Measurements from ENCODE around the gene NR2F2. TPM values are rescaled to one million over a fixed set of nuclear protein-coding genes. Genes with fewer than 3 reads are reported as not detected.

Gene NR2F2
- polyA plus RNA-seq, 1 of the 3 experiments (the other 2 are of a cell fraction), result 3.9 TPM

GRCh38 chr15:96338074-96338765, 7.7 kb downstream of the NR2F2 start:
- Histone ChIP-seq H3F3A (replicated peaks; ENCODE audit: insufficient read depth) (peaks cover 4% of the 10 kb centered on the region), H3K9me2 (no peaks in the 10 kb centered on the region), H3K9ac (no peak overlapping the region), H2AFZ (ENCODE audit: low read depth) (no peak overlapping the region), H3K4me2 (peak overlapping the region; percentile 64; the same call in 1 of the 2 replicates), H3K9me3 (no peaks in the 10 kb centered on the region), H3K4me3 (ENCODE audit: low read depth in 2 of 2, low read length in 1 of 2) (no peak overlapping the region), H3K4me1 (ENCODE audit: control insufficient read depth in 1 of 2, insufficient read depth in 2 of 2, low read depth in 1 of 2, low read length in 1 of 2) (peaks cover 0 to 7% of the 10 kb centered on the region in 2 experiments; a peak in 2 of 4 replicates), H3K27ac (ENCODE audit: low read depth in 2 of 2, low read length in 1 of 2) (no peak overlapping the region), H3K79me2 (ENCODE audit: insufficient read depth) (peaks cover 21% of the 10 kb centered on the region), H4K20me1 (ENCODE audit: insufficient read depth) (no peaks in the 10 kb centered on the region), H3K36me3 (replicated peaks in 1 of 2; ENCODE audit: control insufficient read depth in 1 of 2, insufficient read depth in 2 of 2, low read length in 1 of 2) (no peaks in the 10 kb centered on the region), H3K27me3 (ENCODE audit: insufficient read depth) (no peaks in the 10 kb centered on the region)
- POLR2A ChIA-PET, result no interaction called here
- no peak for TF ChIP-seq CHD2 (IDR thresholded peaks at IDR 0.05; ENCODE audit: low read length, partially characterized antibody)
- TF ChIP-seq FOXM1 (IDR thresholded peaks at IDR 0.05; ENCODE audit: low read depth), result no peak
- TF ChIP-seq EP300 (IDR thresholded peaks at IDR 0.05; ENCODE audit: borderline replicate concordance in 1 of 2, low read depth in 1 of 2, low read length in 1 of 2), result no peak
- no peak for TF ChIP-seq FOXJ3 (CRISPR knock-in tag; IDR thresholded peaks at IDR 0.05)
- TF ChIP-seq MAX (IDR thresholded peaks at IDR 0.05; ENCODE audit: low read depth), result no peak
- no peak for TF ChIP-seq PBX3 (IDR thresholded peaks at IDR 0.05)
- TF ChIP-seq MEF2A (IDR thresholded peaks at IDR 0.05; ENCODE audit: borderline replicate concordance, low read depth), result no peak
- no peak for TF ChIP-seq SIN3A (IDR thresholded peaks at IDR 0.05; ENCODE audit: borderline replicate concordance, low read depth, low read length)
- TF ChIP-seq GABPA (IDR thresholded peaks at IDR 0.05; ENCODE audit: low read depth), result no peak
- no peak for TF ChIP-seq USF2 (IDR thresholded peaks at IDR 0.05; ENCODE audit: borderline replicate concordance, low read depth, low read length)
- TF ChIP-seq RFX5 (IDR thresholded peaks at IDR 0.05; ENCODE audit: low read length), result no peak
- CTCF ChIA-PET, result no interaction called here
- WGBS (ENCODE audit: low lambda C conversion rate), result 33% methylated on average over 5 of the region's 5 CpGs
- DNase-seq, result no peak

GRCh38 chr15:96338766-96339618, 8.5 kb downstream of the NR2F2 start:
- H3K4me3 ChIP-seq (ENCODE audit: low read depth in 2 of 2, low read length in 1 of 2), result peak overlapping the region in 1 of 2 experiments; percentile 73; a peak in 1 of 4 replicates
- H3K79me2 ChIP-seq (ENCODE audit: insufficient read depth), result peaks cover 21% of the 10 kb centered on the region
- H3K27me3 ChIP-seq (ENCODE audit: insufficient read depth), result no peaks in the 10 kb centered on the region
- H3K36me3 ChIP-seq (replicated peaks in 1 of 2; ENCODE audit: control insufficient read depth in 1 of 2, insufficient read depth in 2 of 2, low read length in 1 of 2), result no peaks in the 10 kb centered on the region
- H3K9me2 ChIP-seq, result no peaks in the 10 kb centered on the region
- H3K4me2 ChIP-seq, result peak overlapping the region; percentile 64
- CTCF ChIA-PET, result interaction anchor here (1.2 to 4.8 kb wide), 2 partner anchors 10 to 17 kb away, joined by 3 to 42 read pairs; partner anchors contain the start of gene NR2F2
- no peaks in the 10 kb centered on the region for H3K9me3 ChIP-seq
- H3F3A ChIP-seq (replicated peaks; ENCODE audit: insufficient read depth), result peaks cover 4% of the 10 kb centered on the region
- 0 out of 2 replicates have a peak overlapping the region, but pooled peaks have one; percentile 78 for H3K9ac ChIP-seq
- peaks cover 0 to 7% of the 10 kb centered on the region in 2 experiments; a peak in 2 of 4 replicates for H3K4me1 ChIP-seq (ENCODE audit: control insufficient read depth in 1 of 2, insufficient read depth in 2 of 2, low read depth in 1 of 2, low read length in 1 of 2)
- H4K20me1 ChIP-seq (ENCODE audit: insufficient read depth), result no peaks in the 10 kb centered on the region
- POLR2A ChIA-PET, result no interaction called here
- H3K27ac ChIP-seq (ENCODE audit: low read depth in 2 of 2, low read length in 1 of 2), result peak overlapping the region in 1 of 2 experiments; percentile 74; a peak in 2 of 4 replicates
- H2AFZ ChIP-seq (ENCODE audit: low read depth), result no peak overlapping the region
- WGBS (ENCODE audit: low lambda C conversion rate), result 27% methylated on average over 7 of the region's 7 CpGs
- no peak for DNase-seq
- TF ChIP-seq RXRA (IDR thresholded peaks at IDR 0.05; ENCODE audit: borderline replicate concordance, low read depth) (no peak), USF1 (IDR thresholded peaks at IDR 0.05; ENCODE audit: borderline replicate concordance, low read depth) (no peak), TAF1 (IDR thresholded peaks at IDR 0.05; ENCODE audit: borderline replicate concordance, low read depth, low read length) (no peak), IRF3 (IDR thresholded peaks at IDR 0.05; ENCODE audit: low read depth, low read length) (no peak), ELF1 (IDR thresholded peaks at IDR 0.05) (no peak), RAD21 (IDR thresholded peaks at IDR 0.05; ENCODE audit: low read length) (no peak), CTCF (IDR thresholded peaks at IDR 0.05) (no peak)
